PC-9 (cell line): ENCODE results near the gene STAT5B. TPM values are rescaled to one million over a fixed set of nuclear protein-coding genes. Genes with fewer than 3 reads are reported as not detected.

Source experiments
- BruUV-seq: library from RNA; stranded (reverse); fragments of 400-500 nt; replicated peaks from 2 replicates; lab custom pipeline; 2021; lab: Mats Ljungman, UMichigan
- CTCF ChIA-PET: fragments of 300-600 bp; sonication (Branson Sonifier 250); formaldehyde crosslinking; loops from one replicate; lab custom pipeline; 2022; ENCODE audit warnings: antibody characterized with exemption; lab: Charles Lee
- POLR2A ChIA-PET: fragments of 300-600 bp; sonication (Branson Sonifier 250); formaldehyde crosslinking; loops from one replicate; lab custom pipeline; 2022; ENCODE audit warnings: antibody characterized with exemption; ENCODE audit not compliant: unreplicated experiment; lab: Charles Lee
- DNase-seq, 2 experiments: peaks; one replicate each; pipeline versions ENCODE4 v3.0.0 to v3.0.0-alpha.2; 2015 to 2022; ENCODE audit warnings: mixed read lengths in 1 of 2
- H2AFZ ChIP-seq: fragments of 200-600 bp; sonication (generic); 2 replicates; pipeline ENCODE4 v1.8.1; 2017; ENCODE audit warnings: antibody characterized with exemption
- H3F3A ChIP-seq: fragments of 200-600 bp; sonication (generic); 2 replicates; pipeline ENCODE4 v1.8.1; 2017; ENCODE audit warnings: antibody characterized with exemption, mild to moderate bottlenecking, low read depth; ENCODE audit not compliant: insufficient read depth
- H3K27ac ChIP-seq: fragments of 200-600 bp; sonication (generic); 2 replicates; pipeline ENCODE4 v1.6.1; 2016; ENCODE audit warnings: mixed run types
- H3K27me3 ChIP-seq: fragments of 200-600 bp; sonication (generic); 2 replicates; pipeline ENCODE4 v1.6.1; 2016; ENCODE audit warnings: low read depth, mixed run types; ENCODE audit not compliant: insufficient read depth
- H3K36me3 ChIP-seq: fragments of 200-600 bp; sonication (generic); 2 replicates; pipeline ENCODE4 v1.6.1; 2016; ENCODE audit warnings: low read depth, mixed run types
- H3K4me1 ChIP-seq: fragments of 200-600 bp; sonication (generic); replicated peaks from 2 replicates; pipeline ENCODE4 v1.6.1; 2016; ENCODE audit warnings: mixed run types; ENCODE audit not compliant: insufficient read depth
- H3K4me2 ChIP-seq: fragments of 200-600 bp; sonication (generic); 2 replicates; pipeline ENCODE4 v1.6.1; 2017; ENCODE audit warnings: mixed run types
- H3K4me3 ChIP-seq: fragments of 200-600 bp; sonication (generic); 2 replicates; pipeline ENCODE4 v1.6.1; 2016; ENCODE audit warnings: mixed run types
- H3K79me2 ChIP-seq: fragments of 200-600 bp; sonication (generic); 2 replicates; pipeline ENCODE4 v1.6.1; 2017; ENCODE audit warnings: low read depth, mixed run types
- H3K9me2 ChIP-seq: fragments of 200-600 bp; sonication (generic); 2 replicates; pipeline ENCODE4 v1.8.1; 2017; ENCODE audit warnings: mild to moderate bottlenecking; ENCODE audit not compliant: insufficient read depth
- H3K9me3 ChIP-seq: fragments of 200-600 bp; sonication (generic); 2 replicates; pipeline ENCODE4 v1.8.1; 2016; ENCODE audit warnings: low read depth; ENCODE audit not compliant: insufficient read depth
- H4K20me1 ChIP-seq: fragments of 200-600 bp; sonication (generic); 2 replicates; pipeline ENCODE4 v1.8.1; 2017; ENCODE audit not compliant: insufficient read depth
- EZH2 ChIP-seq: fragments of 200-600 bp; sonication (generic); IDR thresholded peaks from 2 replicates; pipeline ENCODE4 v1.8.0; 2017; ENCODE audit warnings: antibody characterized with exemption, low read depth
- intact Hi-C: fragments of 100-400 bp; cut with micrococcal nuclease; formaldehyde crosslinking; loops from one replicate; pipeline ENCODE4 v1.10.0; 2022; ENCODE audit not compliant: unreplicated experiment
- total RNA-seq: library from RNA; stranded (reverse); gene quantifications from 2 replicates; pipeline ENCODE4 v1.2.3, GENCODE V29; 2021
- TF ChIP-seq, protein P1 (sequence below): fragments of 200-600 bp; sonication (generic); conservative IDR thresholded peaks from 2 replicates; pipeline ENCODE4 v1.6.1; 2017; ENCODE audit warnings: mixed run types, antibody characterized with exemption, mild to moderate bottlenecking, moderate library complexity

The STAT5B gene
- total RNA-seq, 1 experiment from 2014 or later = 19.5 TPM

DNA sequence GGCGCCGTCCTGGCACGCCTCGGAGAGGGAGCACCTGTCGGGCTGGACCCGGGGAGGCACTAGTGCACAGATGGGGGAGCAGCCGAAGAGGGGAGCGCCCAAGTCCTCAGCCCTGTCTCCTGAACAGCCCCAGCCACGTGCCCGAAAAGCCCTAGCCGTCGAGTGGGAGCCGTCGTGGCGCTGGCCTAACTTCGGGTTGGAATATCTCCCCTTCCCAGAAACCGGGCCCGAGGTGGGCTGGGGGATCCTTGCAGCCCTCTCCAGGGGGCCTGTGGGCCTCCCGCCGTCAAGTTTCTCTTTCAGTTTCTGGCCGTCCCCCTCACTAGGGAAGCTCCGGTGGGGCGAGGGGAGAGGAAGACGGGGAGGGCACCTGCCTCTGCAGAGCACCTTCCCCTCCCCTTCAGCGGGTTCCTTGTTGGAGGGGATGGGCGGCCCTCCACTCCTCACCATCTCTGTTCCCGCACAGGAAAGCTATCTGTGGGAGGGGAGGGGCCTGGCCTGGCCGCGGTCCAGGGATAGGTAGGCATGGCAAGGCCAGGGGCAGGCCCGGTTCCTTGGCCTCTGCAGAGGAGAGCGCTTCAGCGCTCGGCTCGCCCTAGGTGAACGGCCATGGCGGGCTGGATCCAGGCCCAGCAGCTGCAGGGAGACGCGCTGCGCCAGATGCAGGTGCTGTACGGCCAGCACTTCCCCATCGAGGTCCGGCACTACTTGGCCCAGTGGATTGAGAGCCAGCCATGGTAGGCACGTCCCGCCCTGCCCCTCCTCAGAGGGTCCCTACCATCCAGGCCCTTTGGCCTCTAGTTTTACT, 12.8 kb upstream of the STAT5B start:
- Histone ChIP-seq H2AFZ (no peak overlapping the region), H3K79me2 (no peaks in the 10 kb centered on the region), H3K27ac (no peak overlapping the region), H3K4me2 (peak overlapping the region; percentile 70; the same call in 1 of the 2 replicates), H3K27me3 (peaks cover 29% of the 10 kb centered on the region), H3K9me3 (no peaks in the 10 kb centered on the region), H3K9me2 (no peaks in the 10 kb centered on the region), H3K36me3 (no peaks in the 10 kb centered on the region), H4K20me1 (no peaks in the 10 kb centered on the region), H3F3A (no peaks in the 10 kb centered on the region), H3K4me1 (no peaks in the 10 kb centered on the region), H3K4me3 (no peak overlapping the region)
- ChIA-PET POLR2A (interaction anchor here (1.0 kb wide), 1 partner anchor 135 kb away, joined by 3 read pairs; no protein-coding TSS in a partner anchor), CTCF (no interaction called here)
- no TSS peak for BruUV-seq
- TF ChIP-seq, protein P1, sequence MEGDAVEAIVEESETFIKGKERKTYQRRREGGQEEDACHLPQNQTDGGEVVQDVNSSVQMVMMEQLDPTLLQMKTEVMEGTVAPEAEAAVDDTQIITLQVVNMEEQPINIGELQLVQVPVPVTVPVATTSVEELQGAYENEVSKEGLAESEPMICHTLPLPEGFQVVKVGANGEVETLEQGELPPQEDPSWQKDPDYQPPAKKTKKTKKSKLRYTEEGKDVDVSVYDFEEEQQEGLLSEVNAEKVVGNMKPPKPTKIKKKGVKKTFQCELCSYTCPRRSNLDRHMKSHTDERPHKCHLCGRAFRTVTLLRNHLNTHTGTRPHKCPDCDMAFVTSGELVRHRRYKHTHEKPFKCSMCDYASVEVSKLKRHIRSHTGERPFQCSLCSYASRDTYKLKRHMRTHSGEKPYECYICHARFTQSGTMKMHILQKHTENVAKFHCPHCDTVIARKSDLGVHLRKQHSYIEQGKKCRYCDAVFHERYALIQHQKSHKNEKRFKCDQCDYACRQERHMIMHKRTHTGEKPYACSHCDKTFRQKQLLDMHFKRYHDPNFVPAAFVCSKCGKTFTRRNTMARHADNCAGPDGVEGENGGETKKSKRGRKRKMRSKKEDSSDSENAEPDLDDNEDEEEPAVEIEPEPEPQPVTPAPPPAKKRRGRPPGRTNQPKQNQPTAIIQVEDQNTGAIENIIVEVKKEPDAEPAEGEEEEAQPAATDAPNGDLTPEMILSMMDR = no peak
- no peak for TF ChIP-seq EZH2
- DNase-seq = no peak
- intact Hi-C loops = no loop called here

DNA sequence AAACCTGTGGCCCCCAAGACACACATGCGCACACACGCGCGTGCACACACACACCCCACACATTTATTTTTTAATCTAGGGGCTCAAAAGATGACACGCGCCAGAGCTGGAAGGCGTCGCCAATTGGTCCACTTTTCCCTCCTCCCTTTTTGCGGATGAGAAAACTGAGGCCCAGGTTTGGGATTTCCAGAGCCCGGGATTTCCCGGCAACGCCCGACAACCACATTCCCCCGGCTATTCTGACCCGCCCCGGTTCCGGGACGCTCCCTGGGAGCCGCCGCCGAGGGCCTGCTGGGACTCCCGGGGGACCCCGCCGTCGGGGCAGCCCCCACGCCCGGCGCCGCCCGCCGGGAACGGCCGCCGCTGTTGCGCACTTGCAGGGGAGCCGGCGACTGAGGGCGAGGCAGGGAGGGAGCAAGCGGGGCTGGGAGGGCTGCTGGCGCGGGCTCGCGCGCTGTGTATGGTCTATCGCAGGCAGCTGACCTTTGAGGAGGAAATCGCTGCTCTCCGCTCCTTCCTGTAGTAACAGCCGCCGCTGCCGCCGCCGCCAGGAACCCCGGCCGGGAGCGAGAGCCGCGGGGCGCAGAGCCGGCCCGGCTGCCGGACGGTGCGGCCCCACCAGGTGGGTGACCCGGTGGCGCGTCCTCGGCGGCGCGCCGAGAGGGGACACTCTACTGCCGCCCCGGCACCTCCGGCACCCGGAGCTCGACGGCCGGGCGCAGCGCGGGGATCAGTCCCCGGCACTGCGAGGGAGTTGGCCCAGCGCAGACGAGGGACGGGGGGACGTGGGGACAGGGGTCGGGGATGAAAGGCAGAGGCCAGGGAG, 12.0 kb upstream of the STAT5B start, which contains the start of gene STAT5A:
Gene STAT5A, plus strand, starts transcription at position 522 of the 826 bp plus-strand sequence. CDS start 914 bp downstream, outside the sequence.
- DNase-seq = peak; percentile 51 to 67
- ChIA-PET POLR2A (interaction anchor here (0.6 to 1.0 kb wide), 2 partner anchors 135 to 1019 kb away, joined by 3 to 9 read pairs; no protein-coding TSS in a partner anchor), CTCF (no interaction called here)
- peaks cover 29% of the 10 kb centered on the region for H3K27me3 ChIP-seq
- no peak; the same call in 1 of the 2 replicates for TF ChIP-seq EZH2
- TF ChIP-seq, protein P1 = no peak
- H3K4me2 ChIP-seq = peak within 1 kb of the TSS; percentile 70
- no peaks in the 10 kb centered on the region for H3K9me3 ChIP-seq
- H3F3A ChIP-seq = no peaks in the 10 kb centered on the region
- H3K36me3 ChIP-seq = no peaks in the 10 kb centered on the region
- no peaks in the 10 kb centered on the region for H3K4me1 ChIP-seq
- intact Hi-C loops = no loop called here
- H3K27ac ChIP-seq = no peak within 1 kb of the TSS
- peak within 1 kb of the TSS; percentile 53; the same call in 1 of the 2 replicates for H3K4me3 ChIP-seq
- peak within 1 kb of the TSS; percentile 48; the same call in 1 of the 2 replicates for H2AFZ ChIP-seq
- BruUV-seq = no TSS peak
- H3K9me2 ChIP-seq = no peaks in the 10 kb centered on the region
- H4K20me1 ChIP-seq = no peaks in the 10 kb centered on the region
- H3K79me2 ChIP-seq = no peaks in the 10 kb centered on the region

DNA sequence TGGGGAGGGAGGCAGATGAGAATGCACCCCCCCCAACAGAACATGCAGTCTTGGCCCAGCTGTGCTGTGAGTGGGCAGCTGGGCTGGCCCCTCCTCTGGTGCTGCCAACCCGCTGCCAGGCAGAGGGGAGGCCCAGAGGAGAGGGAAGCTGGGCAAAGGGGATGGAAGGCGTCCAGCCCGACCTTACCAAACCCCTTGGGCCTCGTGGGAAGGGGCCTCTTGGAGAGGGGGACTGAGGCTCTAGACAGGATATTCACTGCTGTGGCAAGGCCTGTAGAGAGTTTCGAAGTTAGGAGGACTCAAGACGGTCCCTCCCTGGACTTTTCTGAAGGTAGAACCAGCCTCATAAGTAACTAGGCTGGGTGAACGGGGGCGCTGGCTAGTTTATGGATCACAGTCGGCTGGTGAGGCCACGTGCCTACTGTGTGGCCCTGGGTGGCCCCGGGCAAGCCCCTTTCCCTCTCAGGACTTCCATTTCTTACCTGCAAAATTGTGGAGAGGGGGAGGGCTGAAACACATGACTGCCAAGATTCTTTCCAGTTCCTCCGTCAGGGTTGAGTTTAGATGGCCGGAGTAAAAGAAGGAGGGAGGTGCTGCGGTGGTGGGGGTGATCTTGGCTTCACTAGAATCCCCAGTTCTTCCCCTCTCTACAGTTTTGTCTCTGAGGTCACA, 11.2 kb upstream of the STAT5B start:
- H3K27me3 ChIP-seq = peaks cover 29% of the 10 kb centered on the region
- no peak for TF ChIP-seq EZH2
- TF ChIP-seq, protein P1 = no peak
- POLR2A ChIA-PET = interaction anchor here (0.7 kb wide), 1 partner anchor 152 kb away, joined by 9 read pairs; no protein-coding TSS in a partner anchor
- peak overlapping the region; percentile 53; the same call in 1 of the 2 replicates for H3K4me3 ChIP-seq
- H3K4me1 ChIP-seq = no peaks in the 10 kb centered on the region
- TSS peak; percentile 67 for BruUV-seq
- no peaks in the 10 kb centered on the region for H3K79me2 ChIP-seq
- no peaks in the 10 kb centered on the region for H3K9me3 ChIP-seq
- H4K20me1 ChIP-seq = no peaks in the 10 kb centered on the region
- H2AFZ ChIP-seq = no peak overlapping the region; the same call in 1 of the 2 replicates
- no peak overlapping the region for H3K27ac ChIP-seq
- H3K36me3 ChIP-seq = no peaks in the 10 kb centered on the region
- H3K4me2 ChIP-seq = peak overlapping the region; percentile 70
- H3K9me2 ChIP-seq = no peaks in the 10 kb centered on the region
- DNase-seq = no peak
- intact Hi-C loops = no loop called here
- no peaks in the 10 kb centered on the region for H3F3A ChIP-seq
- CTCF ChIA-PET = no interaction called here
